GM19023 (cell line): ENCODE data around the gene ADAM22.

Source experiments
- ATAC-seq: cut with Tn5 transposase; IDR thresholded peaks from one replicate; pipeline ENCODE4 v1.9.1; 2021; ENCODE audit warnings: mild to moderate bottlenecking, moderate library complexity; ENCODE audit not compliant: unreplicated experiment

The ADAM22 gene

DNA sequence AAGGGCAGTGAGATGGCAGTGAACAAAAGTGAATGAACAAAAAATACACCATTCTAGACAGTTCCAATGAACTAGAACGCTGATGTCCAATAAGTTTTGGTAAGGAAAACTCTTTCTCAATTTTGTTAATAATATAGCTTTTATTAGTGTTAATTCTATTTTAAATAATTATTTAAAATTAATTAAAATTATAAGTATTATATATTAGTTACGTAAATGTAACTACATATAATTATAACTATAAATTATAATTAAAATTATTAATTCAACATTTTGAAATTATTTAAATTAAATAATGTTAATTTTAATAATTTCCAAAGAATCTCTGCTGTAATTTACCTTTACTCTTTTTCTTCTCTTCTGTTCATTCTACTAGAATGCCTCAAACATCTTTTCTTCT lies 280.4 kb downstream of the ADAM22 start:
- no peak for ATAC-seq

DNA sequence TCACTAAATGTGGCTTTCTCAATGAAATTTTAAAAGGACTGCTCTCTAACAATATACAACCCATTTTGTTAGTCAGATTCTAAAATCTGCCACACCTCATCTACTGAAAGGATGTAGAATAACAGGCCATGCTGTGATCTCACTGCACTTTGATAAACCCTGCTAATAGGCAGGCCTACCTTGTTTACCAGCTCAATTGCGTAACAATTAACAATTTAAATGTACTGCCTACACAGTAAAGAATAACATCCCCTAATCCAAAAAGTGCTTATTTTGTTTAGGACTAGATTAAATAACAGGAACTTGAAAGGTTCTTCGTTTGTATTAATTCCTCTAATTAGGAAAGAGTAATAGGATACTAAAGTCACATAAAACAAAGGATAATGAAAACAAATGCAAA lies 281.2 kb downstream of the ADAM22 start:
- no peak for ATAC-seq

DNA sequence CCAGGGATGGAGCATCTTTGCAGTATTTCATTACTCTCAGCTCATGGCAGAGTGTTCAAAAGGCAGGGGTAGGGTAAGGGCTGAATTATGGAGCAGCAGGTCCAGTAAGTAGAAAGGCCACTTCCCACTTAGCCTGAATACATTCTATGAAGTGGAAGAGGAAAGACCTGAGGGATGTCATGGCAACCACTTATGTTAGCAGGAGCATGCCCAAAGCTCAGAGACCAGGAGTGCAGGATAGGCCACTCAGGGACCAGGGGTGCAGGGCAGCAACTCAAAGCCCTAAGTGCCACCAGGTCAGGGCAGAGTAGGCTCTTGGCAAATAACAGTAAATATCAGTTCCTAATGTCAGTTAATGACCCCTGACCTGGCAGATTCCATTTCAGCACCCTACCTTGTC lies 282.2 kb downstream of the ADAM22 start:
- no peak for ATAC-seq

DNA sequence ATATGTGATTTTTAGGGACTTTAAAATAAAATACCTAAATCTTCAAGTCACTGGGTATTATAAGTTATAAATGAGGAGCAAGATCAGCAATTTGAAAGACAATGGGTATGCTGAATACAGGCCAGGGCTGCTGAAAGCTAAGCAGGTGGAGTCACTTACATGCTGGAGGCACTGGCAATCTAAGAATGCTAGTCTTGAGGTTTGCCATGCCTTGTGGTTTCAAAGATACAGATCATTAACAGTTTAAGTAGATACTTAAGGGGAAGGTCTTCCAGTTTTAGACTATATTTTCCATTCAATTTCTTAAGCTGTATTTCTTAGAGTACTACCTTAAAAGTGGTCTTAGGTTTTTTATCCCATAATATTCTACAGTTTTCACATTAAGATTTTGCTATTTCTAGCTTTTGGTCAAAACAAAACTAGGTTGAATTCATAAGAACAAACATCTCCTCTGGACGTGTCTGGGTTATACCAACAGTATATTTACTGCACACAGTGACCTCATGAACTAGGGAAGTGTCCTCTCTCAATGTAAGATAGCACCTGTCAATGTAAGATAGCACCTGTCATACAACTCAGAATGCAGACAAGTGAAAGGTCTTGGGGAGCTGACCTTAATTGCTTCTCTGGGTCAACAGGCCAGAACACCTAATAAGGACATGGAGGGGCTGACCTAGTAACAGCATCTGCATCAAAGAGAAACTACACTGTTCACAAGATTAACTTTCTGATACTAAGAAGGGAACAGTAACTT lies 283.8 kb downstream of the ADAM22 start:
- ATAC-seq = peak; percentile 66

DNA sequence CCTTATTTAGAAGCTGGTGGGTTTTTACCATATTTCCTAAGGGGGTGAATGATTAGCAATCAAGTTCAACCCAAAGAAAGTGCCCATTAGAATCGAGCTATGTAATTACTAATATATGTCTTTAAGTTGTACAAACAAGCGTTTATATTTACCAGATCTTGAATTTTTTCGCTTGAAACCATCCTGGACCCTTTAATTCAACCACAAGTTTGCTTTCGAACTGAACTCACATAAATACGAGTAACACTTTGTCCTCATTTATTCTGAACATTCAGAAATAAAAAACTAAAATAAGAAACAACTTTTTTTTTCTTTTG lies 284.3 kb downstream of the ADAM22 start:
- ATAC-seq = no peak

DNA sequence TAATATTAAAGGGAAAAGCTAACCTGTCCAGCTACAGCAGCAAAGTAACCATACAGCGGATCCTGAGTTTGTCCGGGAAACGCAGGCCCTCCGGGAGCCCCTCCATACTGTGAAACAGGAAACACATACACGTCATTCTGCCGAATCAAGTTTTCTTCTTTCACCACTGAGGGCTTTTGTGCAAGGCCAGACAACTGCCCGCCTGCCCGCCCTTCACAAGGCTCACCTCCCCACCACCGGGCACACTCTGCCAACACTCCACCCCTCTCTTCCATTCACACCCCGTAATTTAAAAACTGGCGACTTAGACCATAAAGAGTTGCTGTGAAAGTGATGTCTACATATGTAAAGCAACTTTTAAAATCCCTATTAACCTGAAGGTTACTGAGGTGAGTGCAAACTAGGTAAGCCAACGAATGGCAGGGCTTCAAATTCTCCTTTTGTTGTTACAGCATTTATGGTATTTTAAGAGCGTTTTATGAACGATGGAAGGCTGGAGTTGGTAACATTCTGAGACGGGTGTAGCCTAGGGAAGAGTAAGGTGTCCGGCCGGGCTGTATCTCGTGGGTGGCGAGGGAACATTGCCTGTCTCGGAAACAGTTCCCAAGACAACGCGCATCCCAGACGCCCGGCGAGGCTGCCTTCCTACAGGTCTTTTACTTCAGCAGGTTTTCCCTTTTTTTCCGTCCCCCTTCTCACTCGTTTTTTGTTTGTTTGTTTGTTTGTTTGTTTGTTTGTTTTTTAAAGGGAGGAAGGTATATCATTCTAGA lies 285.0 kb downstream of the ADAM22 start:
- ATAC-seq = peak; percentile 20

DNA sequence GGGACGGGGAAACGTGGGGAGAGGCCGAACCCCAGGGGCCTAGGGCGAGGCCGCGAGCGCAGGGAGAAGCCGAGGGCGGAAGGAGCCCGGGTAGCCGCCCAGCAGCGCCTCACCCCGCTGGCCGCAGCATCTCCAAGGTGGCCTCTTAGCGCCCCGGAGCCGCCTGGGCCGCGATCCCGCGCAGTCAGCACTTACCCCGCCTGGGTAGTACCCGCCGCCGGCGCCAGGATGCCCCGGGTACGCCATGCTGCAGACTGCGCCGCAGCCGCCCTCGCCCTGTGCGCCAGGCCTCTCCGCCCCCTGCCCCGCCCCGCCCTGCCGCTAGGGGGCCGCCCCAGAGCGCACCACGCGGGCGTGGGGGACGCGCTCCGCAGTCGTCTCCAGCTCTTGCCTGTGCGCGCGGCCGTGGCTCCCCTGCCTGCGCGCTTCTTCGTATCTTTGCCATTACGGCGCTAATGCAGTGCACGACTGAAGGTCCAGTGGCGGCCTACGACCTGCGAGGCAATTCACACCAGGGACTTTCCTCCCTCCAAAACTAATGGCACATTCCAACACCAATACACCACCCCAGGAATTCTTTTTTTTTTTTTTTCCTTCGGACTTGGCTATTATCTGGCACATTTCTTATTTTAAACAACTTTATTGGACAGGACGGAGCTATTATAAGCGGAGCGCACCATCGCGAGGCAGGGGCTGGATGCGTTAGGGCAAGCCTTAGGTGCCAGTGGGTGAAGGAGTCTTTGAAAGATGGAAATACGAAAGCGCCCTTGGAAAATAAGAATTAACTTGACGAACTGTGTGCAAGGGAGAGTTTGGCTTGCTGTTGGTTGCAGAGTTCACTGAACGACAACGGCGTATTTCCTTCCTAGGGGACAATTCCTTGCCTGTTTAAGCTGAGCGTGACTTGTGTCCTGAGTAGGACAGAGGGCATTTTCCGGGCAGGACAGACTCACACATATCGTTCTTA lies 286.0 kb downstream of the ADAM22 start, which contains the start of gene SRI:
Gene SRI (minus strand): TSS at position 258 of the 967 bp plus-strand sequence. CDS start 12 bp downstream, at position 246.
- peak; percentile 76 for ATAC-seq

DNA sequence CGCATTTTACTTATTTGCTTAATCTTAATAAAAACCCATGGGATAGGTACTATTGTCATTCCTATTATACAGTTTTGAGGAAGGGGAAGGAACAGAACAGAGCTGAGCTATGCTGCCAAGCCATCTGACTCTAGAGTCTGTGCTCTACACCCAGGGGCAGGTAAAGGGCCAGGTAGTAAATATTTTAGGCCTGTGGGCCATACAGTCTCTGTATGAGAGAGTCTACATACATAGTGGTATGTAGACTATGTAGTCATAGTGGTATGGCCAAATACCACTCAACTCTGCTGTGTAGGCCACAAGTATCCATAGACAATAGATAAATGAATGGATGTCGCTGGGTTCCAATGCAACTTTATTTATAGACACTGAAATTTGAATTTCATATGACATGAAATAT lies 289.2 kb downstream of the ADAM22 start:
- ATAC-seq = no peak

DNA sequence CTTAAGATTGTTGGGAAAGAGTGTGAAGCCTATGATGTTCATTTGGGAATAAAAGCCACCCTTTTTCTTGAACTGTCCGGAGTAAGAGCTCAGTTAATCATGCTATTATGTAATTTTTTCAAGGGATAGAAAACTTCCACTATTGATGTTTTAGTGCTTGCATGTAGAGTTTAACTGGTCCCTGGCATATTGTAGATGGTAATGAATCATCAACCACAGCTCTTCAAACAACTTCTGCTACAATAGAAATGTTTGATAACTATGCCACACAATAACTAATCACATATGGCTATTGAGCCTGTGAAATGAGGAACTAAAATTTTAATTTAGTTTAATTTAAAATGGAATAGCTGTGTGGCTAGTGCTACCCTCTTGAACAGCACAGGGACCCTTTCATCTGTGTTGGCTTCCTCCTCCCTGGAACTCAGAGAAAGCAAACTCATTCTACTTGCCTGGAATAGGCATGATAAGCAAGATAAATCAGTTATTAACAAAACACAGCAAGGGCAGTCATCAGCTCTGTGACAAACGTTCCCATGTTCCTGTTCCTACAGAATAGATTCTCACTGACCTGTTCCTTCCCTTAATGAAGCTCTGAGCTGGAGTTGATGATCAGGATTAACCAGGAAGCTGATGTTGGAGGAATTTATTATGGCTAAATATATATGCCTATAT lies 290.7 kb downstream of the ADAM22 start:
- no peak for ATAC-seq

DNA sequence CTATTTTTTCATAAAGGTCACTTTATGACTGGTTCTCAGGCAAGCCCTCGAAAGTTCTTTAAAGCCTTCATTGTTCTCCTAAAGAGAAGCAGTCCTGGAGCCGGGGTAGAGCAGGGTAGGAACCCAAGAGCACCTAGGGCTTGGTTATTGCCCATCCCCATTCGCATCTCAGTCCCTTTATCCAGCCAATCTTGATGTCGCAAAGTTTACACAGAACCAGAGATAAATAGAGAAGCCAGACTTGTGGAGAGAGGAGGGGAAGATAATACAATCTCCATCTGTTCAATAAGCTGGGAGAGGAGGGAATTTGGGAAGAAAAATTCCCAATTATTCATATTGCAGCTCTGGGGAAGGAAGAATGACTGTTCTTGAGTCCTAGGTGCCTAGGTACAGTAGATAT lies 292.1 kb downstream of the ADAM22 start:
- ATAC-seq = no peak

DNA sequence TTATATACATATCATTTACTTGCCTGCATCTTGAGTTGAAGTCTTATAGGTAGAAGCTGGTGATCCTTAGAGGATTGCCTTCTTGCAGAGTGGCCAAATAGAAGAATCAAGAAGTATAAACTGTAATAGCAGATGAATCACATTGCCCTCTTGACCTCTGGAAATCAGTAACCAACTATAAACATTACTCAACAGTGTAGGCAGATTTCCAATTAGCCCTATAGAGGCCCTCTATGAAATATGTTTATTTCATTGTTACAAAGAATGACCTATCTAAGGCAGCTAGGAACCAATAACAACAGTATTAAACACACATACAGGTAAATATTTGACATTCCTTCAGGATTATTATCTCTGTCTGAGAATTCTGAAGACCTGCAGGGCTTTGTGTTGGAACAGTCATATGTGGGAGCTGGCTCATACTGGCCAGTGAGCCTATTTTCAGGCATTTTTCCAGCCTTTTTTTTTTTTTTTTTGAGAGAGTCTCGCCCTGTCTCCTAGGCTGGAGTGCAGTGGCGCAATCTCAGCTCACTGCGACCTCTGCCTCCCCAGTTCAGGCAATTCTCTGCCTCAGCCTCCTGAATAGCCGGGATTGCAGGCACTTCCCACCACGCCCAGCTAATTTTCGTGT lies 292.9 kb downstream of the ADAM22 start:
- ATAC-seq = no peak

DNA sequence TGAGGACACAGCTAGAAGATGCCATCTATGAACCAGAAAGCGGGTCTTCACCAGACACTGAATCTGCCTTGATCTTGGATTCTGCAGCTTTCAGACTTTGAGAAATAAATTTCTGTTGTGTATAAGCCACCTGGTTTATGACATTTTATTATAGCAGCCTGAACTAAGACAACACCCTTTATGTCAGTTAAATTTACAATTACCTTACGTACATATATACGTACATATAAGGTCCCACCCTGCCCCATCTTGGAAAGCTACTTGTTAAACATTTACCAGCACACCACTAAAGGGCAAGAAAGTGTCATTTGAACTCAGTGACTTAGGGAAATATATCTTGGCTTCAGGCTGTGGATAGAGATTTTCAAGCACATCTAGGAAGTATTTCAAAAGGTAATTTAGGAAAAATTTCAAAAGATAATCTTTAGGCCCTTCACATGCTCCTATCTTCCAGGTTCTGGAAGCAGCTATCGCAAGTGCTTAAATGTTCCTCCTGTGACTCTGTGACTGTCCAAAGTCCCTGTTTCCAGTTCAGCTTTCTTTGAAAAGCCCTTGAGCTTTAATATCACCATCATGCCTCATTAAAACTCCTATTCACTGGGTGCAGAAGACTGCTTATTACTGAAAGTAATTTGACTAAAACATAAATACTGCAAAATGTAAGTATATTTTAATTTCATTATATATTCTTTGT lies 295.4 kb downstream of the ADAM22 start:
- no peak for ATAC-seq

DNA sequence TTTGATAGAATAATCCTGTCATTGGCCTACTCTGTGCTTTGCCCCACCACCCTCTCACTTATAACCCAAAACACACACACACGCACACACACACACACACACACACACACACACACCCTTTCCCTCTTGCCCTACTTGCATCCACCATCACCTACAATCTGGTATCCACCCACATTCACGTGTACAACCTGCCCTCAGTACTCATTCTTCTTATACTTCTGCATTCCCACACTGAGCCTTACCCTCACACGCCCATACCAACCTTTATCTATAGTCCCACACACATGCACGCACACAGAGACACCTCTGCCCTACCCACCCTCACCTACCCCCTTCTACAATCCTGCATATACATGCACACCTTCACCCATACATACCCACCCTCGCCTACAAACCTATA lies 296.6 kb downstream of the ADAM22 start:
- no peak for ATAC-seq

DNA sequence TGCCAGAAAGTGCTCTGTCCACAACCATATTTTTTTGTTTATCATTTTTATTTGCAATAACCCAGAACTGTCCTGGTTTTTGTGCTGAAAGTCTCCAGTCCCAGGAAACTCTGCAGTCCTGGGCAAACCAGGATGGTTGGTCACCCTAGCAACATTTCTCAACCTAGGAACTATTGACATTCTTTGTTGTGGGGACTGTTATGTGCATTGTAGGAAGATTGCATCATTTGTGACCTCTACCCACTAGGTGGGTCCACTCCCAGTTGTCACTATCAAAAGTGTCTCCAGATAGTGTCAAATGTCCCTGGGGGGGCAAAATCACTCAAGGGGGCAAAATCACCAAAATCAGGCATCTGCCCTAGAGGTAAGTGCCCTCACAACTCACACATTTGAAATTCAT lies 299.8 kb downstream of the ADAM22 start:
- no peak for ATAC-seq

DNA sequence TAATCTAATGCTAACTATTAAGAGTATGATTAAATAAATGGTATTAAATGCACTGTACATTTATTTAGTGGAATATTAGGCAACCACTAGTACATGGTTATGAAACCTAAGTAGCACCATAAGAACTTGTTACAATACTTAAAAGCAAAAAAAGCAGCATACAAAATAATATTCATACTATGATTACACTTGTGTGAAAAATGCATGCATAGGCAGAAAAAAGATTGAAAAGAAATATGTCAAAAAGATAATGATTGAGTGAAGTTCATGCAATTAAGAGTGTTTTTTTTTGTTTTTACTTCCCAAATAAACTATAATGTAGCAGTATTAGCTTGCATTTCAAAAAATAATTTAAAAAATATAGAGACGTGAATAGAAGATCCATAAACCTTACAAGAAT lies 305.8 kb downstream of the ADAM22 start:
- no peak for ATAC-seq

DNA sequence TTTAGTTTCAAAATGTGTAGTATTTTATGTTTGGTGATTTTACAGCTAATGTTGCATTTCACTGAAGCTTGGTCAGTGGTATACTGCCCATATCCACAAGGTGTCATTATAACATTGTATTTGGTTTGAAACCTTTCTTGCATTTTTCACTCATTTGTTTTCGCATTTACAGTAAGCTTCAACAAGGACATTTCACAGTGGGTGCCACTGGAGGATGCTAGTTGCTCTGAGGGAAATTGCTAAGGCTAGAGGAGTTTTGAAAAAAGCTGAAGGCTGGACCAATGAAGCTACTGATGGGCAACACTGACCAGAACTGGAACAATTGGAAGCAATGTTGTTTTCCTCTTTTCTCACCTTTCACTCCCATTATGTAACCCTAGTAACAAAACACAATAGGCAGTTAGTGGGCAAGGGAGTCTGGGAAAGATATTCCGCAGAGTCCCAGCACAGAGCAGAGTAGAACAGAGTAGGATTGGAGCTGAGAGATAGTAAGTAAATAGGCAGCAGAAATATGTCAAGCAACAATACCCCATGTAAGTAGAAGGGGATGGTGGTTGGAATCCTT lies 309.4 kb downstream of the ADAM22 start:
- ATAC-seq = peak; percentile 57

DNA sequence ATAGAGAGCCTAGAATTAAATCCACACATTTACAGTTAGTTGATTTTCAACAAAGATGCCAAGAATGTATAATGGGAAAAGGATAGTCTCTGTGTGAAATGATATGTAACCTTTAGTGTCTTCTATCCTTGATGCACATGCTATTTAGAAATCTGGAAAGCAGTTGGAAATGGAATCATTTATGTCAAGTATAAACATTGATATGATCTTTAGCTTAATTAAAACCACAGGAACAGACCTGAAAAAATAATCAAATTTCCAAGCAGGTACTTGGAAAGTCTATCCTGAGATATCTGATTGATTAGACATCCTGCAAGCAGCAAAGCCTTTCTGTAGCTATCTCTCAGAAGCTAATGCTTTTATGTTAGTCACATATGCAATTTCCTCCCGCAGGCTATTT lies 310.2 kb downstream of the ADAM22 start:
- no peak for ATAC-seq
